HG03378 (cell line): ENCODE measurements around the gene SLC5A1.
"Not testable (repeated sequence)": the region's sequence is repeated elsewhere in the genome, so short reads cannot be mapped to it uniquely, and the experiment has no call there.

Source experiments
- ATAC-seq: cut with Tn5 transposase; IDR thresholded peaks from one replicate; pipeline ENCODE4 v1.9.1; 2021; ENCODE audit warnings: mild to moderate bottlenecking, moderate library complexity; ENCODE audit not compliant: unreplicated experiment

The SLC5A1 gene

GRCh38 chr22:32142600-32142999, 99.5 kb downstream of the SLC5A1 start:
- no peak for ATAC-seq

GRCh38 chr22:32144496-32145274, 101.6 kb downstream of the SLC5A1 start:
- no peak for ATAC-seq

- ATAC-seq = not testable (repeated sequence)
Observed at GRCh38 chr22:32147128-32147527, 104.1 kb downstream of the SLC5A1 start.

- ATAC-seq = not testable (repeated sequence)
Observed at GRCh38 chr22:32148372-32148771, 105.3 kb downstream of the SLC5A1 start.

GRCh38 chr22:32150647-32151046, 107.6 kb downstream of the SLC5A1 start:
- not testable (repeated sequence) for ATAC-seq

- not testable (repeated sequence) for ATAC-seq
Observed at GRCh38 chr22:32151641-32152040, 108.6 kb downstream of the SLC5A1 start.

GRCh38 chr22:32154727-32155126, 111.7 kb downstream of the SLC5A1 start:
- not testable (repeated sequence) for ATAC-seq

GRCh38 chr22:32157632-32158031, 114.6 kb downstream of the SLC5A1 start:
- ATAC-seq = not testable (repeated sequence)

GRCh38 chr22:32158712-32159533, 115.9 kb downstream of the SLC5A1 start, which contains the start of gene C22orf42:
Gene C22orf42 (minus strand): TSS chr22:32159303. CDS start chr22:32159215, 88 bp downstream.
- ATAC-seq = no peak

GRCh38 chr22:32160411-32160810, 117.3 kb downstream of the SLC5A1 start:
- ATAC-seq = not testable (repeated sequence)
